HG03571 (cell line): ENCODE results near the gene RAB44.
"Not testable (repeated sequence)": the region's sequence is repeated elsewhere in the genome, so short reads cannot be mapped to it uniquely, and the experiment has no call there.

Experiments
- ATAC-seq: cut with Tn5 transposase; IDR thresholded peaks from one replicate; pipeline ENCODE4 v1.9.1; 2021; ENCODE audit not compliant: unreplicated experiment

RAB44 gene

GRCh38 chr6:36712816-36713215, 15.2 kb downstream of the RAB44 start:
- no peak for ATAC-seq

- ATAC-seq = no peak
Measured at GRCh38 chr6:36713846-36714245, 16.2 kb downstream of the RAB44 start.

- no peak for ATAC-seq
Measured at GRCh38 chr6:36714511-36714910, 16.9 kb downstream of the RAB44 start.

- ATAC-seq = no peak
Measured at GRCh38 chr6:36715469-36715868, 17.8 kb downstream of the RAB44 start.

- no peak for ATAC-seq
Measured at GRCh38 chr6:36716476-36717093, 19.0 kb downstream of the RAB44 start.

GRCh38 chr6:36717231-36717825, 19.7 kb downstream of the RAB44 start:
- ATAC-seq = no peak

- ATAC-seq = no peak
Measured at GRCh38 chr6:36717871-36718540, 20.4 kb downstream of the RAB44 start.

GRCh38 chr6:36718560-36718959, 20.9 kb downstream of the RAB44 start:
- ATAC-seq = no peak

- no peak for ATAC-seq
Measured at GRCh38 chr6:36719126-36719525, 21.5 kb downstream of the RAB44 start.

GRCh38 chr6:36720251-36721141, 22.9 kb downstream of the RAB44 start:
- ATAC-seq = no peak

GRCh38 chr6:36721369-36722140, 23.9 kb downstream of the RAB44 start:
- no peak for ATAC-seq

GRCh38 chr6:36722365-36722764, 24.7 kb downstream of the RAB44 start:
- no peak for ATAC-seq

GRCh38 chr6:36722879-36723278, 25.3 kb downstream of the RAB44 start:
- ATAC-seq = no peak

GRCh38 chr6:36723992-36724391, 26.4 kb downstream of the RAB44 start:
- not testable (repeated sequence) for ATAC-seq

GRCh38 chr6:36724514-36725390, 27.1 kb downstream of the RAB44 start:
- ATAC-seq = no peak

GRCh38 chr6:36725581-36725980, 28.0 kb downstream of the RAB44 start:
- no peak for ATAC-seq

GRCh38 chr6:36727505-36728021, 29.9 kb downstream of the RAB44 start:
- no peak for ATAC-seq

- ATAC-seq = no peak
Measured at GRCh38 chr6:36728289-36729160, 30.9 kb downstream of the RAB44 start.

- ATAC-seq = no peak
Measured at GRCh38 chr6:36729161-36729524, 31.5 kb downstream of the RAB44 start.
